RCC 7860 (cell line): Measurements from ENCODE around the gene PTGDR2.

Experiments
- DNase-seq: peaks from one replicate; pipeline ENCODE4 v3.0.0-alpha.2; 2015; ENCODE audit warnings: low spot score
- FAIRE-seq: peaks from 2 replicates; lab custom pipeline; 2012; peaks lifted over from hg19 to GRCh38; lab: Jason Lieb, UNC

The PTGDR2 gene

DNA sequence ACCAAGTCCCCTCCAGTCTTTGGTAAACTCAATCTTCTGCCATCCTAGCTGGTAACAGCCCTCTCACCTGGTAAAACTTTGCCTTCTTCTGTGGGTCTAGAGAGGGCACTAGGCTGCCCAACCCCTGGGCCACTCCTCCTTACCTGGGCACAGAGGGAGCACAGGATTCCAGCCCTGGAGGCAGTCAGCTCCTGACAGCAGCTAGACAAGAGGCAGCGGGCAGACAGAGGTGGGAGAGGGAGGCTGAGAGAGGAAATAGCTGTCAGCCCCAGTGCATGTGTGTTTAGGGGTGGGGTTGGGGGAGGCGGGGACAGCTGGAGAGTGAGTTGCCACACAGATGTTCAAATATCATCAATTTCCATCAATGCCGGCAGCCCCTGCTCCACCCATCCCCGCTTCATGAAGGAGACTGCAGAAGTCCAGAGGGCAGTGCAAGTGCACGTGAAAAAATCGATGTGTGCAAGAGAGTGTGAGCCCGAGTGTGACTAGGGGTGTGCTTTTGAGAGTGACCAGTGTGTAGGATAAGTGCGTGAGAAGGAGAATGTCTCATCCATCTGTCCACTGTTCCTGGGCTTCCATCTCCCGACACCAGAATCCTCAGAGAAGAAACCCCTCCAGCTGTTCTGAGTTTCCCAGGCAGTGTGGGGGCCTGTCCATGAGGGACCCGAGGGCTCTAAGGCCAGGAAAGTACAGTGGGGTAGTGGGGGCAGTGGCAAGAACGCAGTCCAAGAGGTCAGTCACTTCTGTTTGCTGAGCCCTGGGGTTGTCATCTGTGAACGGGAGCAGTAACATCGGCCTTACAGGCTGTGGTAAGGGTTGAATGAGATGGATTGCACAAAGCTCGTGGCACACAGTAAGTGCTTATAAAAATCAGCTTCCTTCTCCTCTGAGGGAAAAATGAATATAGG lies at the start of gene PTGDR2:
PTGDR2 (minus strand) TSS at position 225 of the 908 bp plus-strand sequence. CDS start 2,228 bp downstream, outside the sequence.
- DNase-seq (no peak), FAIRE-seq (no peak)

DNA sequence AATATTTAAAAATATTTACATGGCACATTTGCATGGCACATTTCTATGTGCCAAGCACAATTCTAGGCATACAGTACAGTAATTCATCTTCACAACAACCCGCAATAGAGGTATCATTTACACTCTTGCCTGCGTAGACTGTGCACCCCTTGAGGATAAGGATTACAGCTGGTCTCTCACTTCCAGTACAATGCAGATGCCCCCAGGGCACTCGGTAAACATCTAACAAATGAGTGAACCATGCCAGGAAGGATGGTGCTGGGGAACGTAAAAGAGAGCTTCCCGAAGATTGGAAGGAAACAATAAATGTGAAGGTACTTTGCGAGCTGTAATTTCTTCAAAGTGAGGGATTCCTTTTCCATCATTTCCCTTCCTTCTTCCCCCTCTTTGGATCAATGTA lies 49.3 kb upstream of the PTGDR2 start:
- DNase-seq, result no peak
- no peak for FAIRE-seq

DNA sequence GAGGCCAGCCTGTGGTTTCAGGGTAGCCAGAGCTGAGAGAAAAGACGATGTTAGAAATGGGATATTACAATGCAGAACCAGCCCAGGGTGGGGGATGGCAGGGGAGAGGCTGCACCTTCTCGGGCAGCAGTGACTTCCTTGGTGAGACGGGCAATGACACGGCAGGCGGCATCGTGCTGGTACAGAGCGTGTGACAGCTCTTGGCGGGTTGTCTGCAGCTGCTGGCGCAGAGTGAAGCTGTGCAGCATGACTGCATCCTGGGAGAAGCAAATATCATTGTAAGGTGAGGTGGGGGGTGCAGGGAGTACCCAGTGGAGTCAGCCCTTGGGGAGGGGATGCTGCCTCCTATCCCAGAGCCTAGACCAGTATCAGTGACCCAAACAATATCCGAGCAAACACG lies 46.9 kb upstream of the PTGDR2 start:
- DNase-seq (no peak), FAIRE-seq (no peak)

DNA sequence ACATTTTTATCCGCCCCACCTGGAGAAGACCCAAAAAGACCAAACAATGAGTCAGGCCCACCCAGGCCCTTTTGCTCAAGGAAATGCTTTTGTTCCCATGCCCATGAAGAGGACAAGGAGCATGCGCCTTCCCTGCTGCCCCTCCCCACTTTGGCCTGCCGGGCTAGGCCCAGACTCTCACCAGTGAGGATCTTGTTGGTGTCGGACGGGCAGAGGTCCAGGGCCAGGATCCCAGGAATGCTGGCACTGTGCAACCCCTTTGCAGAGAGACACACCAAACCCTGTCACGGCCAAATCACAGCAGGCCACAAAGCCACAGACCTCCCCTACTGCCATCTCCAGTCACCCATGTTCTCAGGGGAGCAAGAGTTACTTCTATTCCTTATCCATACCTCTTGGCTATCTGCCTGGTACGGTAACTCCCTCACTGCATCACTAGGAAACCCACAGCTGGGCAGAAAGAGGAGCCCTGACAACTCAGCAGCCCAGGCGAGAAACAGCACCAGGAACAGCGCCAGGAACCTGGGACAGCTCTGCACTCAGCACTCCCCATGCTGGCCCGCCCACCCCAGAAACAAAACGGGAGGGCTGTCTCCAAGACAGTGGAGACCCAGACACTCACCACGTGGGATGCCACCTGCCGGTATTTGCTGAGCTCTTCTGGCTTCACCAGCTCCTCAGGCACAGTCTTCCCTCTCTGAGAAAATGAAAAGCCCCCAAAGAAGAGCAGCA lies 45.1 kb upstream of the PTGDR2 start:
- FAIRE-seq (no peak), DNase-seq (no peak)

DNA sequence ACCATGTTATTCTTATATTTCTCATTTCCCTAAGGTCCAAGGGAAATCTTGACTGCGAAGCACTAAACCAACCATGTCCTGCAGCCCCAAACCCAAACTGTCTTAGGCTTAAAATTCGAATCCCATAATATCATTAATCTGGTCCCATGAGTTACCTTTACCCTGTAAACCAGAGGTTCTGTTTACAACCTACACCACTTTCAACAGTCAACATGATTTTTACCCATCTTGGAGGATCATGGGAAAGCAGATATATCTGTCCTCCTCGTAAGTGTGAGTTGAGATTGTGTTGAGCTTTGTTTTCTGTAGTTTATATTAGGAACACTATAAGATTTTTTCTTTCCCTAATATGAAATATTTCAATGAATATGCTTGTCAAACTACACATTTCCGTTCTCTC lies 44.2 kb upstream of the PTGDR2 start:
- DNase-seq (no peak), FAIRE-seq (no peak)

DNA sequence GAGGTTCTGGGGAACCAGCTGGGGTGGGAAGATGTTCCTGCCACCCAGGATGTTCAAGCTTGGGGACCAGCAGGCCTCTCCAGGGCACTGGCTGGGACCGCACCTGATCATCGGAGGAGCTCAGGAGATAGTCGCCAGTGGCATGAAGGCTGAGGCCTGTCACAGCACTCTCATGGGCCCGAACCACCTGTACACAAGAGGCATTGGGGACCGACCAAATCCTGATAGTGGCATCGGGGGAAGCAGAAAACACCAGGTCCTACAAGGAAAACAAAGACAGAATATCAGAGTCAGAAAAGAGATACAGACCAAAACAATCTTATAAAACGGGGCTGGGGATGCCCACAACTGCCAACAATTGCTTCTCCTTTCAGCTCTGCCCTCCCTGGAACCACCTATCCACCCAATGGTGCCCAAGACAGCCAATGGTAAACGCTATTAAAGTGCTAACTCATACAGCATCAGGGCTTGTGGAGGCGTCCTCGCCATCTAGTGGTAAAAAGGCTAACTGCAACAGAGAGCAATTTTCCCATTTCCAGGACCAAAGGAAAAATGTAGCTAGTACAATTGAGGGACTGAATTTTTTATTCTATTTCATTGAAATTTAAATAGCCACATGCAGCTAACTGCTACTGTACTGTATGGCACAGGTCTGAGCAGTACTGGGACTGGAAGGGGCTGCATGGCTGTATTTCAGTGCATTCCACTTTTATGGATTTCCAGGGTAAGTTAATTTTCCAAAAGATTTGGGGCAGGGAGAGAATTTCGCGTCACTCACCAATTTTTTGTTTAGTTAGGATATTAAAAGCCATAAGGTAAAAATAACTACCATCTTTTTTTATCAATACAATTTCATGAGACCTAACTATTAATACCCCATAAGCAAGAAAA lies 43.5 kb upstream of the PTGDR2 start:
- peak; percentile 34 for DNase-seq
- FAIRE-seq, result no peak

DNA sequence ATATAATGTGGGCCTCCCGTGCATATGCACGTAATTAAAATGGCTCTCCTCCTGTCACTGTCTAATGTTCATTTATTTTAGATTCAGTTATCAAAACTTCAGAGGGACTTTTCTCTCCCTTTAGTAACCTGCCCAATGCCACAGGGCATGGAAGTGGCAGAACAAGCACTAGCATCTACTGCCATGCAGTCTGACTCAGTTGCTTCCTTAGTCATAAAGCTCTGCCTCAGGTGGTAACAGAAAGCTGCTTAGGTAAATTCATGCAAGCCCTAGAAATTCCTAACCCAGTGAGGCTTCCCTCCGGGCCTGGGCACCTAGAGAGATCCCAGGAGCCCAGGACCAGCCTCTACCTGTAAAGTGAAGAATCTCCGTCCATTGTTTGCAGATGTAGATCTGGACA lies 41.7 kb upstream of the PTGDR2 start:
- no peak for FAIRE-seq
- no peak for DNase-seq

DNA sequence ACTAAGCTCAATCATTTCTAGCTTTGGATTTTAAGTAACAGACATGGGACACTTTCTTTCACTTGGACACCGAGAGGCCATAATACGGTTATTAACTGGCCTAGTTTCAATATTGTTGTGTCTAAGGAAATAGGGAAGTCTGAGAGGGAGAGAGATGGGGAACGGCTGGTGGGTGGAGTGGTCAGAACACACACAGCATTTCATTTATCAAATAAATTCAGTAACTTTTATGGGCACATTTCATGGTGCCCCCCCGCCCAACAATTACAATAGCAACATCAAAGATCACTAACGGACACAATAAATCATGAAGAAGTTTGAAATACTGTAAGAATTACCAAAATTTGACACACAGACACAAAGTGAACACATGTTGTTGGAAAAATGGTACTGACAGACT lies 39.9 kb upstream of the PTGDR2 start:
- no peak for DNase-seq
- no peak for FAIRE-seq

DNA sequence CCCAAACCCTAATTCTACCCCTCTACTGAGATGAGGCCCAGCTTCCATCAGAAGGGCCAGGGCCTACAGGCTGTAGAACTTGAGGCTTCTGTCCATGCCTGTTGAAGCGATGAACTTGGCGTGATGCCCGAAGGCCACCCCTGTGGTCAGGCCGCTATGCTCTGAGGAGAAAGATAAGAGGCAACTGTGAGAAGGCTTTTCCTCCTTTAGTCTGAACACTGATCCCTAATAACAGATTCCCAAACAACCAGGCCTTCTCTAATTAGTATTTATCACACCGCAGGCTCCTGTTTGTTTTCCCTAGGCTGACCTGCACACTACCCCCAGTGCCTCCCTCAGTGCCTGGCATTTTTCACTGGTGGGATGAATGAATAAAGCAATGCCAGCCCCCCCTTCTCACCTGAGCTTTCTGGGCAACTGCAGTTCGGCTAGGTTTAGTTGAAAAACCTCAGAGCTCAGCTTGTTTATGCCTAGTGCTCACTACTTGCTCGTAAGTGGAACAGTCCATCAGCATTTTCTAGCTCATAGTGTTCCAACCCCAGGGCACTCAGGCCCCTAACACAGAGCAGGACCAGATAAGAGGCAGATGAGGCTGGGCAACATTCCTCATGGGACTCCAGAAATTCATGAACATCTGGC lies 35.5 kb upstream of the PTGDR2 start:
- DNase-seq, result no peak
- FAIRE-seq, result no peak

DNA sequence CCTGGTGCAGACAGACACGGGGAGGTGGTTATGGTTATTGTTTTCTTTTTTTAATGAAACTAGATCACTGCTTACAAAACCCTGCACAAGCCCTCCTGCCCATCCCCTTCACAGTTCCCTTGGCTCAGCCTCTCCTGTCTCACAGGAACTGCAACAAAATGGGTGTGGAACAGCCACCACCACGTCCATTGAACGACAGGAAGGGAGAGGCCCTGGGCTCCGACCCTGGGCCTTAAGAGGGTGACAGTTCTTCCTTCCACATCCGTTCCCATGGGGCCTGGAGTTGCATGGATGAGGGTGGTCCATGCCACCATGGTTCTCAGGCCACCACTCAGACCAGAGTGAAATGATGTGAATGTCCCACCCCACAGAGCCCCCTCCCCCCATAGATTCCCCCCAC lies 34.9 kb upstream of the PTGDR2 start:
- FAIRE-seq, result no peak

DNA sequence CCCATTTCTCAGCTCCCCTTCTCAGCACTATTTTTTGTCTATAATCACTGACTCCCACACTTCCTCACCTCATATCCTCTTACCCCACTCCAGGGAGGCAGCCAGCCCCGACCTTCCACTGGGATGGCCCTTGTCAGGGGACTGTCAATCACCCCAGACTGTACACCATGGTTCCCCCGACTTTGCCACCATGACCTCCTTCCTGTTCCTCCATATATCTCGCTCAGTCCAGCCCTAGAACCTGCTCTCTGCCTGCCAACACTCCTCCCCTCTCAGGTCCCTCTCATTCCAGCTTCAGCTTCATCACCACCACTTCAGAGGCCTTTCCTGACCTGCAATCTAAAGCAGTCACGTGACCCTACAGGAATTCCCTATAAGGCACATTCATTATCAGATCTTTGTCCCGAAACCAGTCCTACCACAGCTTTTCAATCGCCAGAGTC lies 34.1 kb upstream of the PTGDR2 start:
- no peak for FAIRE-seq
- DNase-seq, result no peak

More for the DNA sequence above, 34.9 kb upstream of the PTGDR2 start:
- DNase-seq, result no peak

DNA sequence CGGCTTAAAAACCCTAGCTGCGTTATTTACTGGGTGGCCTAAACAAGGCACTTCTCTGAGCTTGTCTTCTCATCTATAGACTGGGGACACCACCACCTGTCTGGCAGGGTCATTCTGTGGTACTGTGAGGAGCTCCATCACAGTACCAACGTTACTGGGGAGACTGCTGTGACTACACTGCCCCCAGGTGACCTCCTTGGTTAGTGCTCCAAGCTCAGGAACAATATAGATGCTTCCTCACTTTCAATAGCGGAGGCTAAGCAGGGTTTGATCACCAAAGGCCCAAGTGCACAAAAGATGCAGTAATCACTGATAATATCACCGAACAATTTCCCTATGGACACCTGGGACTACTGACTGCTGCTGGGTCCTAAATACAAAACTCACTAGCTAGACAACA lies 31.8 kb upstream of the PTGDR2 start:
- no peak for FAIRE-seq

DNA sequence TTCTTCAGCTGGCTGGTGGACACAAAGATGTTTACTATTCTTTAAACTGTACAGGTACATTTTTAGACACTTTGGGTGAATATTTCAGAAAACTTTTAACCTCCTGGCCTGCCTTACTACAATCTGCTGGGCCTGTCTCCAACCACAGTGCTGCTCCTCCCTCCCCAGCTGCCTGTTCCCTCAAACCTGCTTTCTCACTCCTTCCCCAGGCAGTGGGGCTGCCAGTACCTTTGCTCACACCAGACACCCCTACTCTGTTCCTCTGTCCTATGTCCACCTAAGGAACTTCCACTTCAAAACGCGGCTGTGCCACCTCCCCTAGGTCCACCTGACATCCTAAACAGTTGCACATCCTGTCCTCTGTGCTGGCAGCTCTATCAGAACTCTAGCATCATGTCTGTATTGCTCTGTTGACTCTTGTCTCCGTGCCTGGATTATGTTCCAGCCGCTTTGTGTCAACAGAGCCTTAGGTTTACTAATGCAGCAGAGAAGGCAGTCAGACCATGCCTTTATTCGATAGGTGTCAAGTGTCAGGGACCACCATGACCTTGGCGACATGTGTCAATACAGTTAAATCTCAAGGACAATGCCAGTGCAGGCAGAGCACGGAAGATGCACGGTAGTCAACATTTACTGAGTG lies 25.0 kb upstream of the PTGDR2 start:
- DNase-seq (no peak), FAIRE-seq (no peak)

More for the DNA sequence above, 31.8 kb upstream of the PTGDR2 start:
- peak; percentile 34 for DNase-seq

DNA sequence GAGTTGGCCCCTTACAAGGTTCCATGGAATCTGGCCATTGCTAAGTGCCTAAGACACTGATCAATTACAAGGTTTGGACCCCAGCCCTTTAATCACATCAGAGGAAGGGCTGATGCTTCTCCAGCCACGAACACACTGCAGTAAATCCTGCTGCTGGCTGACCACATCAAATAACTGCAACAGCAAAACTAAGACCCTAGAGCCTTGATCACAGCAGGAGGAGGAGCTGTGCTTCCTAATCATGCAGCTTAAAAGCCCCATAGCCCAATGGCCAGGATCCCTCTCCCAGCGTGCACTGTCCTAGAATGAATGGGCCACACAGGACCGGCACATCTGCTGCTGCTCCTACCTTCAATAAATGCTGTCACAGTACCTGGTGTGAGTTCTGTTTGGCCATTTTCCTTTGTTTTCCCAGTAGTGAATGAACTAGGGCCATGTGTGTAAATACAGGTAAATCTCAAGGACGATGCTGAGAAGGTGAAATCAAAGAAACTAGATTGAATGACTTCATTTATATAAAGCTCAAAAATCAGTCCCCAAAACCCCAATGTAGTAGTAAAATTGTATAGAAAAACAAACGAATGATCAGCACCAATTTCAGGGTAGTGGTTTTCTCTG lies 24.3 kb upstream of the PTGDR2 start:
- no peak for FAIRE-seq
- DNase-seq, result no peak

DNA sequence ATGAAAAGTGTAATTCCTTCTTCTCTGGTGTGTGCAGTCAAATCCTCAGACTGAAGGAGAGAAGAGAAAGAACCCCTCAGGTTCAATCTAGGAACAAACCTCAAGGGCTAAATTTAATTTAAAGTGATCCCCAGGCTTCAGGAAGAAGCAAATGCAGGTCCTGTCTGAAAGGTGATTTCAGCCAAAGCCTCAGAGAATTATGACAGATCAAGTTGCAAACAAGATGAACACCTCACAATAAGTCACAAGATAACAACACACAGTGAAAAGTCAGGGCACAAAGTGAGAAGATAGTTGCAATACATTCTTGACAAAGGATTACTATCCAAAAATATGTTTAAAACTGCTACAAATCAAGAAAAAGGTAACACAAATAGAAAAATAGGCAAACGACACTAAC lies 23.4 kb upstream of the PTGDR2 start:
- FAIRE-seq (no peak), DNase-seq (no peak)

DNA sequence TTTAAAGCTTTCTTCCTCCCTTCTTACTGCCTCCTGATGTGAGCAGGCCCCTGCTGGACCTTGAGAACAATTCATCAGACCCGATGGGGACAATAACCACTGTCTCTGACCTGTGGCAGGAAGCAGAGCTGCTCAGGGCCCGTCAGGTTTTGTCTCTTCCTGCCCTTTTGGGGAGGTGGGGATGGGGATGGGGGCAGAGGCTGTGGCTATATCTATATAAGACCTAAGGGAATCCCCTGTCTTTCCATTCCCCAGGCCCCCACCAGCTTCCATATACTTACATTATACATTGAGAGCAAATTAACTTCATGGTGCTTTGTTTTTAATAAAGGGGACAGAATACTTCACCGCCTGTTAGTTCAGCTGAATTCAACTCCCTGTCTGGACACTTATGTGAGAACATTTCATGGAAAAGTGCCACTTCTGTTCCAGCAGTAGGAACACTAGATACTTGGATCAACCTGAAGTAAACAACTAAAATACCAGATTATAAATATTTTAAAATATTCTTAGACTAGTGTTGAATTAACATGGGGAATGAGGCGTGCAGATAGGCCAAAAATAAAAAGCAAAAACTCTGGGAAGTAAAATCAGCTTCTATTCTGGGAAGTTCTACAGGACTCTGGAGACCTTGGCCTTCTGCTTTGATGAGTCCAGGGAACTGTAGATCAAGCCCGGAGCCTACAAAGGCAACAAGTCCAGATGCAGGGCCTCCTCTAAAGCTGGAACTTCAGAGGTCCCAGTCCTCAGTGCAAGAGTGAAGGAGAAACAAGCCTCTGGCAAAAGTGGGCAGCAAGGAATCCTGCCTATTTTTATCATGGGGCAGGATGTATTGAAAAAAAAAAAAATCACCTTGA lies 22.7 kb upstream of the PTGDR2 start:
- DNase-seq (no peak), FAIRE-seq (no peak)

DNA sequence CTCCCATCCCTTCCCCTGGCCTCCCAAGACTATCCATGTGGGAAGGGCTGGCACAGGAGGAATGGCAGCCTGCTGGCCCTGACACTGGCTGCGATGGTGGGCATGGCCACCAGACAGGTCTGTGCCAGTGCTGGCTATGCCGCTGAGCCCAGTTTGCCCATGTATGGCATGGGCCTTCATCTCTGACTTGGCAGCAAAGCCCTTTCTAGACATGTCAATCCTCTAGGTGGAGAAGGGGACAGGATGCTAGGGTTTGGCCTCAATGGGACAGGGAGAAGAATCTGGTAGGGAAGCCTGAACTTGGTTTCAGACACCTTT lies 20.4 kb upstream of the PTGDR2 start:
- DNase-seq, result no peak
- no peak for FAIRE-seq

DNA sequence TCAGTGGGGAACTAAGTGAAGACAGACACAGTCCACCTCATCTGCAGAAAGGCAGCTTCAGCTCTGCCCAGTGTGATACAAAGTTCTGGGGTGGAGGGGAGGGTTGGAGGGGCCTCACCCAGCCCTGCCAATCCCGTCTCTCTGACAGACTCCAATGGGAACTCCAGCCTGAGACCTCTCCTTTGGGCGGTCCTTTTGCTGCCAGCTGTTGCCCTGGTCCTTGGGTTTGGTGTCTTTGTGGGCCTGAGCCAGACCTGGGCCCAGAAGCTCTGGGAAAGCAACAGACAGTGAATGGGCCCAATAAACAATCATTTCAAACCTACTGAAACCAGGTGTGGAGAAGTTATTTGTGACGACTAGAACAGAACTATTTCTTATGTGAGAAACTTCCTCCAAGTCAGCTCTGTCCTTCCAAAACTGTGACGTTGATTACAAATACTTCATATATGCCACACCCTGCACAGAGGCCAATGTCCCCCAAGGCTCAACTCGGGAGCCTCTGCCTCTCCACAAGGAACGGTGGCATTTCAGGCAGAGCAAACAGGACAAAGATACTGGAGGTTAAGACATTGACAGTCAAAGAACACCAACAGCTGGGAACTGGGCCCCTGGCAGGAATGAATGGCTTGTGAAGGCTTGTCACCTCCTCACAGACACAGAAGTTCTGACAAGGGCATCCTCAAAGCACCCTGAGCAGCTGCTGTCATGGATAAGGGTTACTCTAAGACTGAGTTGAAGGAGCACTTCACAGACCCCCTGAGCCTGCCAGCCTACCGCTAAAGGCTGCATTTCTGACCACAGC lies 19.8 kb upstream of the PTGDR2 start:
- DNase-seq, result no peak
- FAIRE-seq, result no peak
